ENCODE data around the gene ZNHIT6.

Gene ZNHIT6

GRCh38 chr1:85606414-85606800, 101.8 kb downstream of the ZNHIT6 start:
- Mint-ChIP-seq H3K36me3 (ENCODE audit: low read depth) (no peaks in the 10 kb centered on the region), H3K27me3 (ENCODE audit: low read depth) (peaks cover 3% of the 10 kb centered on the region), H3K4me1 (peaks cover 8% of the 10 kb centered on the region), H3K9me3 (no peaks in the 10 kb centered on the region), H3K4me3 (no peak overlapping the region), H3K27ac (peak overlapping the region; percentile 35 to 80 (median 54))
- TF ChIP-seq, protein P1, sequence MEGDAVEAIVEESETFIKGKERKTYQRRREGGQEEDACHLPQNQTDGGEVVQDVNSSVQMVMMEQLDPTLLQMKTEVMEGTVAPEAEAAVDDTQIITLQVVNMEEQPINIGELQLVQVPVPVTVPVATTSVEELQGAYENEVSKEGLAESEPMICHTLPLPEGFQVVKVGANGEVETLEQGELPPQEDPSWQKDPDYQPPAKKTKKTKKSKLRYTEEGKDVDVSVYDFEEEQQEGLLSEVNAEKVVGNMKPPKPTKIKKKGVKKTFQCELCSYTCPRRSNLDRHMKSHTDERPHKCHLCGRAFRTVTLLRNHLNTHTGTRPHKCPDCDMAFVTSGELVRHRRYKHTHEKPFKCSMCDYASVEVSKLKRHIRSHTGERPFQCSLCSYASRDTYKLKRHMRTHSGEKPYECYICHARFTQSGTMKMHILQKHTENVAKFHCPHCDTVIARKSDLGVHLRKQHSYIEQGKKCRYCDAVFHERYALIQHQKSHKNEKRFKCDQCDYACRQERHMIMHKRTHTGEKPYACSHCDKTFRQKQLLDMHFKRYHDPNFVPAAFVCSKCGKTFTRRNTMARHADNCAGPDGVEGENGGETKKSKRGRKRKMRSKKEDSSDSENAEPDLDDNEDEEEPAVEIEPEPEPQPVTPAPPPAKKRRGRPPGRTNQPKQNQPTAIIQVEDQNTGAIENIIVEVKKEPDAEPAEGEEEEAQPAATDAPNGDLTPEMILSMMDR (IDR thresholded peaks at IDR 0.05; ENCODE audit: unreplicated experiment in 3 of 3) = no peak

DNA sequence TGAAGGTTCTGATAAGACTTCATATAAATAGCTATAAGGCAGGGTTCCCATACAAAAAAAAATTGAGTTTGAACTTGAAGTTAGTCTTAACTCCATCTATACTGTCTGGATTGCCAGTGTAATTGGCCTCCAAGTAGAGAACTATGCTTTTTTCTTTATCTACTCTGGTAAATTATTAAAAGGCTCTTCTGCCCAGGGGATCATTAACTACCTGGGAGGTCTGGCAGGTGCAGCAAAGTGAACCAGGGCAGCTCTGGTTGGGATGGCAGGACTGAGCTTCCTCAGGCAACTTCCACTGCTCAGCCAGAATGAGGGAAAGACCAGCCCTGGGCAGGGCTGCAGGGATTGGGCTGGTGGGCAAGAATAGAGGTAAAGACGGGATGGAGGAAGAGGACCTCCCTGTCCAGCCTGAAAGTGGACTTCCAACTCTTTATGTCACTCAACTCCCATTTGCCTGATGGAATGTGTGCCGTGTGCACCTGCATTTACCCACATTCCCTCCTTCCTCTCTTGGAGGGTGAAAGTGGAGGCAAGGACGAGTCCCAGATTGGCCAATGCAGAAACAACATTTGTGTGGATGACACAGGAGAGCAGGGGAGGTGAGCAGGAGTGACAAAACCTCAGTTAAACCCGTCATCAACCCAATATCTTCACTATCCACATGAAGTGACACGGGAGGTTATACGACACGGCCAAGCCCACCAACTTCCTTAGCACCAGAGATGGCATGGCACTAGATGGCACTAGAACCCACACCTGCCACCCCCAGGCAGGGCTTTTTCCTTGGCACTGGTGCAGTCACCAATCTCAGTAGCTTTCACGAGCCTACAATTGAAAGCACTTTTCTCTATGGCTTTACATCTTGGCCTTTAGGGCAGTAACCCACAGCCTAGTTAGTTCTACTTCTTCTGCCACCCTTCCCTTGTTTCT, 102.5 kb downstream of the ZNHIT6 start:
- H3K9me3 Mint-ChIP-seq = no peaks in the 10 kb centered on the region
- no peaks in the 10 kb centered on the region for H3K36me3 Mint-ChIP-seq (ENCODE audit: low read depth)
- H3K27me3 Mint-ChIP-seq (ENCODE audit: low read depth) = peaks cover 3% of the 10 kb centered on the region
- peaks cover 5% of the 10 kb centered on the region for H3K4me1 Mint-ChIP-seq
- TF ChIP-seq, protein P1 (IDR thresholded peaks at IDR 0.05; ENCODE audit: unreplicated experiment in 3 of 3) = no peak
- no peak overlapping the region for H3K4me3 Mint-ChIP-seq
- peak overlapping the region; percentile 58 to 89 (median 81) for H3K27ac Mint-ChIP-seq

GRCh38 chr1:85604298-85604997, 103.8 kb downstream of the ZNHIT6 start:
- TF ChIP-seq, protein P1 (IDR thresholded peaks at IDR 0.05; ENCODE audit: unreplicated experiment in 3 of 3) = no peak
- Mint-ChIP-seq H3K9me3 (no peaks in the 10 kb centered on the region), H3K4me3 (no peak overlapping the region), H3K27ac (peak overlapping the region in 1 of 3 experiments; percentile 54), H3K36me3 (ENCODE audit: low read depth) (no peaks in the 10 kb centered on the region), H3K27me3 (ENCODE audit: low read depth) (peaks cover 3% of the 10 kb centered on the region), H3K4me1 (peaks cover 5% of the 10 kb centered on the region)

DNA sequence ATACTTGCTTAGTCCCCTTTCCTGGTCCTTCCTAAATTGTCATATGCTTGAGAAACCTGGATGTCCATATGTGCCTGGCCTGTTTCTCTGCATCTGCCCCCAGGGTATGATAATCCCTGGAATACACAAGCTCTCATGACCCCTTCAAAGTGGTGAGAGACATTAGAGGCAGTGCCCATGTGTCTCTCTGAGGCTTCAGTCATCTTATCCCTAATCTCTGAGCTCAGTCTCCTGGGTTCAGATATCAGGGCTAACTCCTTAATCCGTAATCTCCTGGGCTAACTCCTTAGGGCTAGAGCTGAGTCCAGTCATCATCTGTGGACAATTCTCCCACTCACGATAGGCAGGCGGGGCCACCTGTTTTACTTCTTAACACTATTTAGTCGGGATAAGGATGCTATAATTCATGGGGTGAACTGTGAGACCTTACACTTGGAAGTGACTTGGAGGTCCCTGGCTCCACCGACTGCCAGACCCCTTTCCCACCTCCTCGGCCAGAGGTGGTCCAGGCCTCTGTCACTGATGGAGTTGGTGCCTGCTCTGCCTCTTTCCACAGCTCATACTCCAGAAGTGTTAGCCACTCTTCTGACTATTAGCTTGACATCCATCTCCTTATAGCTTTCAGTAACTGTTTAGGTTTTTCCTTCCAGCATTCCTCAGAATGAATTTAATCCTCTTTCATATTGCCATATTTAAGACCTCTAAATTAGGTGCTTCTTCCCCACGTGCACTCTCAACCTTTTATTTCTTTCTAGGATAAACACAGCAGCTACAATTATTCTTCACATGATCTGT, 105.0 kb downstream of the ZNHIT6 start:
- peaks cover 5% of the 10 kb centered on the region for H3K4me1 Mint-ChIP-seq
- TF ChIP-seq, protein P1 (IDR thresholded peaks at IDR 0.05; ENCODE audit: unreplicated experiment in 3 of 3) = no peak
- H3K27ac Mint-ChIP-seq = peak overlapping the region in 1 of 3 experiments; percentile 25
- no peaks in the 10 kb centered on the region for H3K9me3 Mint-ChIP-seq
- no peak overlapping the region for H3K4me3 Mint-ChIP-seq
- H3K36me3 Mint-ChIP-seq (ENCODE audit: low read depth) = no peaks in the 10 kb centered on the region
- no peaks in the 10 kb centered on the region for H3K27me3 Mint-ChIP-seq (ENCODE audit: low read depth)

DNA sequence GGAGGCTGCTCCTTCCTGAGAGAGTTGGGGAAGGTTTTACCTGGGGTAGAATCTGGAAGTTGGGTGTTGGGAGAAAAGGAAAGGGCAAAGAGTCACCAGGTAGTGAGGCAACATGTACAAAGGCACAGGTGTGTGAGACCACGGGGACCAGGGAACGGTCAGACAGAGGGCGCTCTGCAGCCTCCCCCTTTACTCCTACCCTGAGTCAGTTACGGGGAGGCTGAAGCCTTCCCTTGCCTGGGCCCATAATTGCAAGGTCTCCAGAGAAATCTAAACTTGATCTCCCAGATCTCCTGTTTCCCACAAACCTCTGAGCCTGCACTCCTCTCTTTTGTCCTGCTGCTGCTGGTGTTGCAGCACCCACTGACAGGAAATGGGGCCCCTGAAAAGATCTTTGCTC, 105.7 kb downstream of the ZNHIT6 start:
- Mint-ChIP-seq H3K9me3 (no peaks in the 10 kb centered on the region), H3K27me3 (ENCODE audit: low read depth) (no peaks in the 10 kb centered on the region), H3K4me3 (no peak overlapping the region), H3K27ac (no peak overlapping the region), H3K4me1 (peaks cover 4% of the 10 kb centered on the region), H3K36me3 (ENCODE audit: low read depth) (no peaks in the 10 kb centered on the region)
- TF ChIP-seq, protein P1 (IDR thresholded peaks at IDR 0.05; ENCODE audit: unreplicated experiment in 3 of 3) = no peak

All from nephron (organoid).